CD14-positive monocyte (primary cell): ENCODE data around the gene PCF11. TPM values are rescaled to one million over a fixed set of nuclear protein-coding genes. Genes with fewer than 3 reads are reported as not detected.
A peak's percentile ranks its signal among the peaks of the same experiment; 100 is the strongest.

ENCODE experiments used
- DNase-seq, 3 donors: peaks; one replicate each; pipeline ENCODE4 v3.0.0-alpha.2; 2011 to 2022
- H2AFZ ChIP-seq: 2 replicates; pipeline ENCODE4 v1.6.0; 2012; ENCODE audit warnings: mild to moderate bottlenecking, low read depth, low read length, inconsistent platforms; ENCODE audit not compliant: insufficient read depth, poor library complexity, severe bottlenecking
- H3K27ac ChIP-seq, 2 donors: 1 replicate in 1 of 2; 2 replicates in 1 of 2; pipeline ENCODE4 v1.5.1; 2012 to 2013; ENCODE audit warnings: low read length in 2 of 2, control low read depth in 1 of 2, inconsistent platforms in 1 of 2, low read depth in 1 of 2, mild to moderate bottlenecking in 1 of 2
- H3K27me3 ChIP-seq, 2 donors: one replicate each; pipeline versions ENCODE4 v1.6.0 to v1.6.1; 2011 to 2013; ENCODE audit warnings: low read length in 2 of 2; ENCODE audit not compliant: control insufficient read depth in 2 of 2, insufficient read depth in 2 of 2
- H3K36me3 ChIP-seq, 2 donors: replicated peaks in 1 of 2; 1 replicate in 1 of 2; 2 replicates in 1 of 2; pipeline versions ENCODE4 v1.5.1 to v1.6.1; 2012 to 2013; ENCODE audit warnings: low read length in 2 of 2, control low read depth in 1 of 2, inconsistent platforms in 1 of 2, mild to moderate bottlenecking in 1 of 2; ENCODE audit not compliant: insufficient read depth in 2 of 2, control insufficient read depth in 1 of 2
- H3K4me1 ChIP-seq, 2 donors: 1 replicate in 1 of 2; 2 replicates in 1 of 2; pipeline versions ENCODE4 v1.5.1 to v1.6.1; 2012 to 2013; ENCODE audit warnings: low read length in 2 of 2, control low read depth in 1 of 2, inconsistent platforms in 1 of 2, mild to moderate bottlenecking in 1 of 2, moderate library complexity in 1 of 2; ENCODE audit not compliant: insufficient read depth in 2 of 2, control insufficient read depth in 1 of 2
- H3K4me2 ChIP-seq: replicated peaks from 2 replicates; pipeline ENCODE3; 2012; ENCODE audit warnings: low read length, moderate library complexity, mild to moderate bottlenecking; ENCODE audit not compliant: poor library complexity, severe bottlenecking; ENCODE audit errors: extremely low read depth
- H3K4me3 ChIP-seq, 3 experiments: fragments of 200-600 bp in 1 of 3; sonication (generic) in 1 of 3; replicated peaks in 1 of 3; 1 replicate in 2 of 3; 2 replicates in 1 of 3; pipeline ENCODE4 v1.5.1; 2011 to 2013; ENCODE audit warnings: low read length in 3 of 3, mild to moderate bottlenecking in 3 of 3, control low read depth in 2 of 3, low read depth in 2 of 3, inconsistent platforms in 1 of 3, moderate library complexity in 1 of 3
- H3K79me2 ChIP-seq: 2 replicates; pipeline ENCODE4 v1.6.0; 2012; ENCODE audit warnings: mild to moderate bottlenecking, control low read depth, inconsistent platforms, low read length, moderate library complexity; ENCODE audit not compliant: insufficient read depth
- H3K9ac ChIP-seq: 2 replicates; pipeline ENCODE4 v1.6.0; 2017; ENCODE audit warnings: low read length, mild to moderate bottlenecking; ENCODE audit not compliant: insufficient read depth, poor library complexity, severe bottlenecking
- H3K9me3 ChIP-seq, 2 donors: replicated peaks in 1 of 2; 1 replicate in 1 of 2; 2 replicates in 1 of 2; pipeline versions ENCODE4 v1.5.1 to v1.6.1; 2012 to 2013; ENCODE audit warnings: low read length in 2 of 2, control low read depth in 1 of 2; ENCODE audit not compliant: control insufficient read depth in 1 of 2, insufficient read depth in 1 of 2
- H4K20me1 ChIP-seq: 2 replicates; pipeline ENCODE4 v1.6.0; 2012; ENCODE audit warnings: mild to moderate bottlenecking, low read length, control low read depth, moderate library complexity; ENCODE audit not compliant: insufficient read depth
- H3K27ac Mint-ChIP-seq, 7 donors: one replicate each; pipeline ENCODE4 v1.8.0; 2020; ENCODE audit warnings: mild to moderate bottlenecking in 7 of 7, mixed read lengths in 7 of 7, moderate library complexity in 6 of 7, inconsistent platforms in 2 of 7
- H3K27me3 Mint-ChIP-seq, 3 donors: one replicate each; pipeline ENCODE4 v1.8.0; 2021 to 2022; ENCODE audit warnings: low read depth in 3 of 3, mild to moderate bottlenecking in 3 of 3, mixed read lengths in 3 of 3, moderate library complexity in 3 of 3, inconsistent platforms in 1 of 3
- H3K36me3 Mint-ChIP-seq, 2 donors: one replicate each; pipeline ENCODE4 v1.8.0; 2020; ENCODE audit warnings: mixed read lengths in 2 of 2, inconsistent platforms in 1 of 2, mild to moderate bottlenecking in 1 of 2
- H3K4me1 Mint-ChIP-seq: one replicate; pipeline ENCODE4 v1.8.0; 2020; ENCODE audit warnings: mild to moderate bottlenecking, mixed read lengths
- H3K4me3 Mint-ChIP-seq, 2 donors: one replicate each; pipeline ENCODE4 v1.8.0; 2020; ENCODE audit warnings: mild to moderate bottlenecking in 2 of 2, mixed read lengths in 2 of 2, moderate library complexity in 1 of 2
- H3K9me3 Mint-ChIP-seq, 7 donors: one replicate each; pipeline ENCODE4 v1.8.0; 2020 to 2022; ENCODE audit warnings: mixed read lengths in 7 of 7, mild to moderate bottlenecking in 6 of 7, moderate library complexity in 6 of 7, inconsistent platforms in 2 of 7
- CTCF ChIP-seq: fragments of 200-600 bp; IDR thresholded peaks from one replicate; pipeline ENCODE4 v1.8.0; 2022; ENCODE audit warnings: antibody characterized with exemption, mild to moderate bottlenecking
- WGBS: methylation state at CpG from one replicate; pipeline ENCODE4 v1.1.5; 2013; ENCODE audit warnings: missing lambda C conversion rate; ENCODE audit not compliant: insufficient coverage; 5-methylcytosine and 5-hydroxymethylcytosine counted together
- intact Hi-C, 2 donors: fragments of 100-400 bp; cut with micrococcal nuclease; formaldehyde crosslinking; loops; one replicate each; pipeline versions ENCODE4 v1.15.0 to v1.15.1; 2023
- polyA minus RNA-seq: library from RNA; depleted of rRNA, polyadenylated mRNA; stranded (reverse); fragments of >200 nt; gene quantifications from 2 replicates; pipeline ENCODE4 v1.2.3, GENCODE V29; 2012
- polyA plus RNA-seq, 3 donors: library from polyadenylated mRNA; depleted of rRNA in 1 of 3; unstranded in 2 of 3; stranded (reverse) in 1 of 3; fragments of 300-500 nt in 2 of 3; fragments of >200 nt in 1 of 3; fragmentation: Illumina TruSeq in 2 of 3; gene quantifications; 1 replicate in 2 of 3; 2 replicates in 1 of 3; pipeline ENCODE4 v1.2.3, GENCODE V29; 2012 to 2021
- total RNA-seq, 12 experiments: library from RNA in 1 of 12; stranded (reverse) in 1 of 12; fragments of 120-200 nt in 1 of 12; gene quantifications; one replicate each; pipeline ENCODE4 v1.2.4 and lab custom pipeline; 2013 to 2026; ENCODE audit warnings: mixed read lengths in 6 of 12, inconsistent platforms in 1 of 12

PCF11 gene
- total RNA-seq (2013), result 97.8 TPM
- polyA plus RNA-seq (10 to 100 TPM in 2 of 3 donors, 1 to 10 TPM in 1; 8.3 to 78.1 (median 15.7) TPM), polyA minus RNA-seq (63.5 and 85.5 TPM in 2 replicates), total RNA-seq (lab: John Stamatoyannopoulos, UW) (147 to 687 (median 557) reads per million in 11 experiments)

- H2AFZ ChIP-seq, result peak within 1 kb of the TSS; percentile 95
- intact Hi-C loops, result loop anchor here (1.0 to 5.0 kb wide), 7 partner anchors 36 to 256 kb away; partner anchors contain the start of genes DDIAS (in 2 of the 2), PRCP (in 2 of the 2), ANKRD42 (in 1 of the 2) and CCDC90B (in 1 of the 2)
- no peaks in the 10 kb centered on the region for H3K27me3 ChIP-seq
- peak within 1 kb of the TSS; percentile 97 to 98 for H3K27ac ChIP-seq
- Mint-ChIP-seq H3K27me3 (peaks cover 0 to 4% (median 0%) of the 10 kb centered on the region in 3 donors), H3K27ac (peak within 1 kb of the TSS; percentile 99 to 100 (median 100)), H3K4me1 (peaks cover 31% of the 10 kb centered on the region), H3K9me3 (peaks cover 0 to 4% (median 0%) of the 10 kb centered on the region in 7 donors), H3K4me3 (peak within 1 kb of the TSS; percentile 98 to 99), H3K36me3 (peaks cover 22 to 28% of the 10 kb centered on the region in 2 donors)
- under 1% methylated on average over 39 of the region's 55 CpGs for WGBS
- H3K79me2 ChIP-seq, result peaks cover 62% of the 10 kb centered on the region
- peaks cover 50% of the 10 kb centered on the region for H4K20me1 ChIP-seq
- H3K9me3 ChIP-seq, result no peaks in the 10 kb centered on the region
- peak within 1 kb of the TSS; percentile 91 for H3K4me2 ChIP-seq
- peaks cover 6% of the 10 kb centered on the region in 2 donors for H3K36me3 ChIP-seq
- peaks cover 30 to 47% of the 10 kb centered on the region in 2 donors for H3K4me1 ChIP-seq
- TF ChIP-seq CTCF, result no peak
- DNase-seq, result no peak
- H3K9ac ChIP-seq, result peak within 1 kb of the TSS; percentile 99
- H3K4me3 ChIP-seq, result peak within 1 kb of the TSS; percentile 77 to 98 (median 91)
Observed at GRCh38 chr11:83156996-83157593, at the start of gene PCF11. Gene PCF11 (plus strand): TSS chr11:83157131. CDS start chr11:83157440, 309 bp downstream.

GRCh38 chr11:83112886-83113285 is 44.0 kb upstream of the PCF11 start:
- Histone ChIP-seq H3K4me1 (peaks cover 19 to 22% of the 10 kb centered on the region in 2 donors), H2AFZ (no peak overlapping the region), H3K9ac (no peak overlapping the region), H3K4me2 (no peak overlapping the region), H4K20me1 (no peaks in the 10 kb centered on the region), H3K27ac (no peak overlapping the region), H3K9me3 (no peaks in the 10 kb centered on the region), H3K27me3 (no peaks in the 10 kb centered on the region), H3K36me3 (no peaks in the 10 kb centered on the region), H3K4me3 (no peak overlapping the region), H3K79me2 (peaks cover 6% of the 10 kb centered on the region)
- H3K27me3 Mint-ChIP-seq, result peaks cover 0 to 4% (median 1%) of the 10 kb centered on the region in 3 donors
- peaks cover 30% of the 10 kb centered on the region for H3K4me1 Mint-ChIP-seq
- peaks cover 0 to 10% of the 10 kb centered on the region in 2 donors for H3K36me3 Mint-ChIP-seq
- H3K9me3 Mint-ChIP-seq, result no peaks in the 10 kb centered on the region
- H3K27ac Mint-ChIP-seq, result no peak overlapping the region
- no peak overlapping the region for H3K4me3 Mint-ChIP-seq
- no peak for TF ChIP-seq CTCF
- intact Hi-C loops, result no loop called here
- no peak for DNase-seq
- 71% methylated on average over 1 of the region's 2 CpGs for WGBS
